ENCODE measurements around the gene ALKBH1.

GRCh38 chr14:77673193-77673592 lies 34.6 kb downstream of the ALKBH1 start:
- TF ChIP-seq, protein P1, sequence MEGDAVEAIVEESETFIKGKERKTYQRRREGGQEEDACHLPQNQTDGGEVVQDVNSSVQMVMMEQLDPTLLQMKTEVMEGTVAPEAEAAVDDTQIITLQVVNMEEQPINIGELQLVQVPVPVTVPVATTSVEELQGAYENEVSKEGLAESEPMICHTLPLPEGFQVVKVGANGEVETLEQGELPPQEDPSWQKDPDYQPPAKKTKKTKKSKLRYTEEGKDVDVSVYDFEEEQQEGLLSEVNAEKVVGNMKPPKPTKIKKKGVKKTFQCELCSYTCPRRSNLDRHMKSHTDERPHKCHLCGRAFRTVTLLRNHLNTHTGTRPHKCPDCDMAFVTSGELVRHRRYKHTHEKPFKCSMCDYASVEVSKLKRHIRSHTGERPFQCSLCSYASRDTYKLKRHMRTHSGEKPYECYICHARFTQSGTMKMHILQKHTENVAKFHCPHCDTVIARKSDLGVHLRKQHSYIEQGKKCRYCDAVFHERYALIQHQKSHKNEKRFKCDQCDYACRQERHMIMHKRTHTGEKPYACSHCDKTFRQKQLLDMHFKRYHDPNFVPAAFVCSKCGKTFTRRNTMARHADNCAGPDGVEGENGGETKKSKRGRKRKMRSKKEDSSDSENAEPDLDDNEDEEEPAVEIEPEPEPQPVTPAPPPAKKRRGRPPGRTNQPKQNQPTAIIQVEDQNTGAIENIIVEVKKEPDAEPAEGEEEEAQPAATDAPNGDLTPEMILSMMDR (IDR thresholded peaks at IDR 0.05) = no peak
- TF ChIP-seq EZH2 (IDR thresholded peaks at IDR 0.05; ENCODE audit: borderline replicate concordance, insufficient read depth, low read depth, low read length, poor library complexity, severe bottlenecking) = no peak
